HFF-Myc (cell line): ENCODE results near the gene ADCY4.

Experiments used
- DNase-seq: peaks from one replicate; pipeline ENCODE4 v3.0.0-alpha.2; 2011; ENCODE audit warnings: low read depth; ENCODE audit errors: extremely low read depth
- H3K4me3 ChIP-seq: replicated peaks from 2 replicates; pipeline ENCODE4 v1.5.1; 2011; ENCODE audit warnings: low read depth, mild to moderate bottlenecking, control low read depth, low read length
- CTCF ChIP-seq: IDR thresholded peaks from 2 replicates; pipeline ENCODE4 v1.5.1; 2012; ENCODE audit warnings: mild to moderate bottlenecking, low read depth, low read length, control low read depth; ENCODE audit errors: missing control alignments

The ADCY4 gene

GRCh38 chr14:24316597-24316950, 18.3 kb downstream of the ADCY4 start:
- no peak for TF ChIP-seq CTCF
- no peak for DNase-seq
- H3K4me3 ChIP-seq = no peak overlapping the region

GRCh38 chr14:24315807-24316596, 18.9 kb downstream of the ADCY4 start:
- TF ChIP-seq CTCF = no peak
- no peak for DNase-seq
- no peak overlapping the region for H3K4me3 ChIP-seq

- TF ChIP-seq CTCF = no peak
These were observed 19.5 kb downstream of the ADCY4 start for GRCh38 chr14:24315243-24315806.

GRCh38 chr14:24314377-24315193, 20.3 kb downstream of the ADCY4 start:
- DNase-seq = no peak
- TF ChIP-seq CTCF = no peak
- no peak overlapping the region for H3K4me3 ChIP-seq

More at GRCh38 chr14:24315243-24315806, 19.5 kb downstream of the ADCY4 start:
- no peak overlapping the region for H3K4me3 ChIP-seq
- DNase-seq = no peak

- TF ChIP-seq CTCF = no peak
- no peak overlapping the region for H3K4me3 ChIP-seq
- DNase-seq = no peak
These were observed 21.0 kb downstream of the ADCY4 start for GRCh38 chr14:24313913-24314312.

- no peak for DNase-seq
- H3K4me3 ChIP-seq = no peak overlapping the region
- TF ChIP-seq CTCF = no peak
These were observed 21.9 kb downstream of the ADCY4 start for GRCh38 chr14:24312736-24313507.
